GM21576 (cell line): ENCODE measurements around the gene OOSP2.

Source experiments
- ATAC-seq: cut with Tn5 transposase; IDR thresholded peaks from one replicate; pipeline ENCODE4 v1.9.1; 2021; ENCODE audit warnings: mild to moderate bottlenecking, moderate library complexity; ENCODE audit not compliant: unreplicated experiment

OOSP2 gene

DNA sequence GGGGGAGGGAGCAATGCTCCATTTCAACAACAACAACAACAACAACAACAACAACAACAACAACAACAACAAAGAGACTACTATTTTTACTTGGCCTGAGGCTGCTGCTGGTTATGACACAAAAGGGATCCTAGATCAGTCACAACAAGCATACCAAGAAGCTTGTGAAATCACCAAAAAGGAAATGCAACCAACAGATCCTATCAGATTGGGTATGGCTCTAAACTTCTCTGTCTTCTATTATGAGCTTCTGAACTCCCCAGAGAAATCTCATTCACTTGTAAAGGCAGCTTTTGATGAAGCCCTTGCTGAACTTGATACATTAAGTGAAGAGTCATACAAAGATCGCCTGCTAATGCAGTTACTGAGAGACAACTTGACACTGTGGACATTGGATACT is 37.8 kb downstream of the OOSP2 start:
- no peak for ATAC-seq

DNA sequence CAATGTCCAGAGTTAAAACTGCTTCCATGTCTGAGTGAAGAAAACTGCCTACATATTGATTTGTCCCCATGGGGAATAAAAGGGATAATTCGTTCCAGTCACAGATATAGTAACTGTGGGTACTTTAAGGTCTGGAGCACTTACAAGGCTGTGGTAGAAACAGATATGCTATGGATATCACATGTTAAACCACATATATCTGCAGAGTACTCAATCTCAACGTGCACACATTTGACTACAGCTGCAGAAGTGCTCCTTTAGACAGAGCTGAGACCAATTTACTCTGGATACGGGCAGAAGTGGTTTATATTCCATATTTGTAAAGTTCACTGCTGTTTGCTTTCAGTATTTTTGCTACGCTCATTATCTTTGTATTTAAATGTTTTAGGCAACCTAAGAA is 38.5 kb downstream of the OOSP2 start:
- no peak for ATAC-seq

DNA sequence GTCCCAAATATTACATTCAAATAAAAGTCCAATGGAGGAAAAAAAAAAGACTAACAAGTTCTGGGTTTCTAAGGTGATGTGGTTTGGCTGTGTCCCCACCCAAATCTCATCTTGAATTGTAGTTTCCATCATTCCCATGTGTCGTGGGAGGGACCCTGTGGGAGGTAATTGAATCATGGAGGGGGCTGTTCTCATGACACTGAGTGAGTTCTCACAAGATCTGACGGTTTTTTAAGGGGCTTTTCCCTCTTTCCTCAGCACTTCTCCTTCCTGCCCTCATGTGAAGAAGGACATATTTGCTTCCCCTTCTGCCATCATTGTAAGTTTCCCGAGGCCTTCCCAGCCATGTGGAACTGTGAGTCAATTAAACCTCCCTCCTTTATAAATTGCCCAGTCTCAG is 40.3 kb downstream of the OOSP2 start:
- ATAC-seq, result no peak

DNA sequence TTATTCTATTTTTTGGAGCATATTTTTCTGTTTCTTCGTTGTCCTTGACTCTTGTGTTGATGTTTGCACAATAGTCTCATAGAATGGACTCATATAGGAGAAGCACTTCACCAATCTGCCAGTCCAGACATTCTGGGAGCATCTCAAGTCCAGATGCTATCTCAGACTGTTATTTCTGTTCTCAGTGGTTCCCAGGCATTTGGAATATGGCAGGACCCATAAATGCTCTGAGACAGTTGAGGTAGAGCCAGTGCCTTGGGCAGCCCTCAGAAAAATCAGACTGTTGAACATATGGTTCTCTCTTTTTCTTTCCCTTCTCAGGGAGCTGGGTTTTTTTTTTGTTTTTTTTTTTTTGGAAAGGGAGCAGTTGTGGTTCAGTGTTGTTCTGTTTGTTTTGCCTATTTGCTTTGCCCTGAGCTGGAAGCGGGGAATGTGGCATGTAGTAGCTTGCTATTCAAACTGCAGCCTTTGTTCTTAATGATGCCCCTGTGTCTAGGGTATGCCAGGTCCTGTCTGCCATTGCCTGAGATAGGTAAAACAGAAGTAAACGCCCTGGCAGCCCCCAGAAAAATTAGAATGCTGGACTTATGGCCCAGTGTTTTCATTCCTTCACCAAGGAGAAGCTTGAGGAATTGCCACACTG is 44.5 kb downstream of the OOSP2 start:
- no peak for ATAC-seq

DNA sequence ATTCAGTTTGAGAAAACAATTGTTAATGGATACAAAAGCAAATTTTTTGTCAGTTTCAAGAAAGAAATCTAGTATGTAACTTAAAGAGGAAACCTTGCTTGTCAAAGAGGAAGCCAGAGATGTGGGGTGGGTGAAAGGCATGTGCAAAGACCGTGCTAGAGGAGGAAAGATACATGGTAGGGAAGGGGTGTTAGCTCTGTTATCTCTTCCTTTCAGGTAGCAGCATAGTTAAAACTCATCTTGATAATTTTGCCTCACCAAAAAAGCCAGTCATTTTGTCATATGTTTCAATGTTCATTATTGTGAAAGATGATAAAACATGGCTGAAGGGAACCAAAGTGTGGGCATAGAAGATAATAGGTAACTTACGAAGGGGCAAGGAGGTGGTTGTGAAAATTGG is 45.7 kb downstream of the OOSP2 start:
- no peak for ATAC-seq

DNA sequence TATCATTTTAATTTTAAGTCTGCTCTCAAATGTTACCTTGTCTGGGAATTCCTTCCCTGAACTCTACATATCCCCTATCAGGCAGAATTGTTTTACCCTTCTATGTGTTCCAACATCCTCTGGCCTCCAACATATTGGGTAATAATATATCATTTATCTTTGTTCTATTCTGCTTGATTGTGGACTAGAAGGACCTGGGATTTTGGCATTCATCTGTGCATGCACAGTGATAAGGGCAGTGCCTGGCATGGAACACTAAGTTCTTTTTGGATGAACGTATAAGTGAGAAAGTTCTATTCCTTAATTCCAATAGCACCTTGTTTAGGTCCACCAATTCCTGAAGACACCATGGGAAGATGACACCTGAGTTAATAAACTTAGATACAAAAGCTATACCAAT is 47.0 kb downstream of the OOSP2 start:
- ATAC-seq, result no peak

- no peak for ATAC-seq
Measured at GRCh38 chr11:60088364-60088763, 48.2 kb downstream of the OOSP2 start, which contains the start of gene MS4A2. Gene MS4A2 (plus strand): TSS chr11:60088664. CDS start chr11:60088766, 102 bp downstream.

DNA sequence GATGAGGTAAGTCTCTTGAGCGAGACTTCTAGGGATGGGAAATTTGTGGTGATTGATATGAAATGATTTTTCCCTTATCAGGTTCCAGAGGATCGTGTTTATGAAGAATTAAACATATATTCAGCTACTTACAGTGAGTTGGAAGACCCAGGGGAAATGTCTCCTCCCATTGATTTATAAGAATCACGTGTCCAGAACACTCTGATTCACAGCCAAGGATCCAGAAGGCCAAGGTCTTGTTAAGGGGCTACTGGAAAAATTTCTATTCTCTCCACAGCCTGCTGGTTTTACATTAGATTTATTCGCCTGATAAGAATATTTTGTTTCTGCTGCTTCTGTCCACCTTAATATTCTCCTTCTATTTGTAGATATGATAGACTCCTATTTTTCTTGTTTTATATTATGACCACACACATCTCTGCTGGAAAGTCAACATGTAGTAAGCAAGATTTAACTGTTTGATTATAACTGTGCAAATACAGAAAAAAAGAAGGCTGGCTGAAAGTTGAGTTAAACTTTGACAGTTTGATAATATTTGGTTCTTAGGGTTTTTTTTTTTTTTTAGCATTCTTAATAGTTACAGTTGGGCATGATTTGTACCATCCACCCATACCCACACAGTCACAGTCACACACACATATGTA is 55.4 kb downstream of the OOSP2 start:
- no peak for ATAC-seq

DNA sequence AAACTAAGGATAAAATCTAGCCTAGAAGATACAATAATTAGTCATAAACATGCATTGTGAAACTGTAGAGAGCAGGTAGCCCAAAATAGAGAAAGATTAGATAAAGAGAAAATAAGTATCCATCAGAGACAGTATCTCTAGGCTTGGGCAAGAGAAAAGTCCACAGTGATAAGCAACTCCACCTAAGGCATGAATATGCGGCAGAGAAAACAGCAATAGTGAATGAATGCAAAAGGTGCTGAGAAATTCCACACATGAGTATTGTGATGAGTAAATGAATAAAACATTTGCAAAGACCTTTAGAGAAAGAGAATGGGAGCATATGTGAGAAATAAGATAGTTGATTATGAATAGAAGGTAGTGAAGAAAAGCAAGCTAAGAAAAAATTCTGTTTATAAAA is 57.0 kb downstream of the OOSP2 start:
- ATAC-seq, result no peak
